Activated CD8-positive, alpha-beta memory T cell treated with anti-CD3 and anti-CD28 coated beads, Interleukin-2, amount 10 ng/mL, durations not matched to agents 7 days and 5 days (primary cell): ENCODE results near the gene LIMS1. TPM values are rescaled to one million over a fixed set of nuclear protein-coding genes. Genes with fewer than 3 reads are reported as not detected.

ENCODE experiments used
- ATAC-seq: fragments of 150-1000 bp; cut with Tn5 transposase; one replicate; pipeline ENCODE4 v1.10.0; 2021; ENCODE audit warnings: moderate library complexity
- CTCF ChIA-PET: fragments of 350-600 bp; sonication (Branson Sonifier 250); formaldehyde crosslinking; loops from one replicate; lab custom pipeline; 2021; ENCODE audit warnings: antibody characterized with exemption; lab: Charles Lee
- DNase-seq: peaks from one replicate; pipeline ENCODE4 v3.0.0-alpha.2; 2020
- H3K27ac Mint-ChIP-seq: one replicate; pipeline ENCODE4 v1.8.0; 2021; ENCODE audit warnings: mild to moderate bottlenecking, mixed read lengths
- H3K27me3 Mint-ChIP-seq: one replicate; pipeline ENCODE4 v1.8.0; 2021; ENCODE audit warnings: mixed read lengths
- H3K36me3 Mint-ChIP-seq: one replicate; pipeline ENCODE4 v1.8.0; 2021; ENCODE audit warnings: mild to moderate bottlenecking, mixed read lengths
- H3K4me1 Mint-ChIP-seq: one replicate; pipeline ENCODE4 v1.8.0; 2021; ENCODE audit warnings: mixed read lengths
- H3K4me3 Mint-ChIP-seq: one replicate; pipeline ENCODE4 v1.8.0; 2021; ENCODE audit warnings: mild to moderate bottlenecking, moderate library complexity, mixed read lengths
- H3K9me3 Mint-ChIP-seq: one replicate; pipeline ENCODE4 v1.8.0; 2022; ENCODE audit warnings: low read depth, mixed read lengths
- total RNA-seq, 2 experiments: library from RNA; stranded (reverse); gene quantifications; one replicate each; pipeline ENCODE4 v1.2.3, GENCODE V29; 2021

LIMS1 gene
- total RNA-seq, 2 experiments from 2014 or later = 57.2 to 58.2 TPM

GRCh38 chr2:108560241-108560811 lies 26.1 kb downstream of the LIMS1 start:
- no peak for DNase-seq
- H3K27ac Mint-ChIP-seq = no peak overlapping the region
- no peaks in the 10 kb centered on the region for H3K9me3 Mint-ChIP-seq
- H3K27me3 Mint-ChIP-seq = no peaks in the 10 kb centered on the region
- no peak for ATAC-seq
- H3K36me3 Mint-ChIP-seq = peaks cover 15% of the 10 kb centered on the region
- peaks cover 4% of the 10 kb centered on the region for H3K4me1 Mint-ChIP-seq
- no peak overlapping the region for H3K4me3 Mint-ChIP-seq
- CTCF ChIA-PET = interaction anchor here (1.2 kb wide), 1 partner anchor 43 kb away, joined by 3 read pairs; no protein-coding TSS in a partner anchor

- Mint-ChIP-seq H3K4me3 (no peak overlapping the region), H3K9me3 (no peaks in the 10 kb centered on the region), H3K27me3 (no peaks in the 10 kb centered on the region), H3K27ac (no peak overlapping the region), H3K36me3 (peaks cover 15% of the 10 kb centered on the region), H3K4me1 (peaks cover 10% of the 10 kb centered on the region)
- CTCF ChIA-PET = interaction anchor here (1.2 kb wide), 1 partner anchor 43 kb away, joined by 3 read pairs; no protein-coding TSS in a partner anchor
- DNase-seq (no peak), ATAC-seq (no peak)
Measured at GRCh38 chr2:108560895-108561530, 26.7 kb downstream of the LIMS1 start.

GRCh38 chr2:108562274-108562673 lies 28.0 kb downstream of the LIMS1 start:
- Mint-ChIP-seq H3K27me3 (no peaks in the 10 kb centered on the region), H3K4me1 (peaks cover 16% of the 10 kb centered on the region), H3K27ac (no peak overlapping the region), H3K36me3 (peaks cover 12% of the 10 kb centered on the region), H3K4me3 (no peak overlapping the region), H3K9me3 (no peaks in the 10 kb centered on the region)
- ATAC-seq (no peak), DNase-seq (no peak)
- CTCF ChIA-PET = interaction anchor here (0.7 kb wide), 1 partner anchor 74 kb away, joined by 3 read pairs; no protein-coding TSS in a partner anchor

- ATAC-seq (no peak), DNase-seq (no peak)
- CTCF ChIA-PET = no interaction called here
- peaks cover 12% of the 10 kb centered on the region for H3K36me3 Mint-ChIP-seq
- H3K9me3 Mint-ChIP-seq = no peaks in the 10 kb centered on the region
- peaks cover 16% of the 10 kb centered on the region for H3K4me1 Mint-ChIP-seq
- H3K27me3 Mint-ChIP-seq = no peaks in the 10 kb centered on the region
- H3K27ac Mint-ChIP-seq = no peak overlapping the region
- no peak overlapping the region for H3K4me3 Mint-ChIP-seq
Measured at GRCh38 chr2:108564510-108564909, 30.2 kb downstream of the LIMS1 start.

- Mint-ChIP-seq H3K27me3 (no peaks in the 10 kb centered on the region), H3K9me3 (no peaks in the 10 kb centered on the region), H3K27ac (peak overlapping the region; percentile 74), H3K36me3 (peaks cover 12% of the 10 kb centered on the region), H3K4me3 (peak overlapping the region; percentile 31), H3K4me1 (peaks cover 16% of the 10 kb centered on the region)
- peak; percentile 50 for DNase-seq
- CTCF ChIA-PET = interaction anchor here (0.9 kb wide), 1 partner anchor 17 kb away, joined by 4 read pairs; no protein-coding TSS in a partner anchor
- peak; percentile 67 for ATAC-seq
Measured at GRCh38 chr2:108565778-108566375, 31.6 kb downstream of the LIMS1 start.

GRCh38 chr2:108570416-108570815 lies 36.1 kb downstream of the LIMS1 start:
- DNase-seq (no peak), ATAC-seq (no peak)
- no peak overlapping the region for H3K4me3 Mint-ChIP-seq
- H3K4me1 Mint-ChIP-seq = peaks cover 21% of the 10 kb centered on the region
- CTCF ChIA-PET = interaction anchor here (2.4 kb wide), 1 partner anchor 14 kb away, joined by 8 read pairs; no protein-coding TSS in a partner anchor
- no peaks in the 10 kb centered on the region for H3K27me3 Mint-ChIP-seq
- H3K9me3 Mint-ChIP-seq = no peaks in the 10 kb centered on the region
- H3K27ac Mint-ChIP-seq = no peak overlapping the region
- H3K36me3 Mint-ChIP-seq = no peaks in the 10 kb centered on the region

GRCh38 chr2:108571286-108571685 lies 37.0 kb downstream of the LIMS1 start:
- H3K4me1 Mint-ChIP-seq = peaks cover 14% of the 10 kb centered on the region
- no peak for ATAC-seq
- H3K27me3 Mint-ChIP-seq = no peaks in the 10 kb centered on the region
- DNase-seq = no peak
- no peak overlapping the region for H3K4me3 Mint-ChIP-seq
- H3K9me3 Mint-ChIP-seq = no peaks in the 10 kb centered on the region
- no peak overlapping the region for H3K27ac Mint-ChIP-seq
- no peaks in the 10 kb centered on the region for H3K36me3 Mint-ChIP-seq
- CTCF ChIA-PET = interaction anchor here (0.9 to 2.4 kb wide), 2 partner anchors 13 to 20 kb away, joined by 3 to 8 read pairs; no protein-coding TSS in a partner anchor

- Mint-ChIP-seq H3K9me3 (no peaks in the 10 kb centered on the region), H3K4me3 (no peak overlapping the region), H3K27ac (no peak overlapping the region), H3K36me3 (no peaks in the 10 kb centered on the region), H3K4me1 (peaks cover 9% of the 10 kb centered on the region), H3K27me3 (no peaks in the 10 kb centered on the region)
- DNase-seq = no peak
- ATAC-seq = no peak
- CTCF ChIA-PET = interaction anchor here (2.2 kb wide), 1 partner anchor 11 kb away, joined by 14 read pairs; no protein-coding TSS in a partner anchor
Measured at GRCh38 chr2:108573061-108573460, 38.8 kb downstream of the LIMS1 start.

GRCh38 chr2:108574332-108574731 lies 40.1 kb downstream of the LIMS1 start:
- no peak for DNase-seq
- no peak overlapping the region for H3K27ac Mint-ChIP-seq
- no peak overlapping the region for H3K4me3 Mint-ChIP-seq
- peaks cover 9% of the 10 kb centered on the region for H3K4me1 Mint-ChIP-seq
- H3K9me3 Mint-ChIP-seq = no peaks in the 10 kb centered on the region
- CTCF ChIA-PET = interaction anchor here (0.7 to 2.2 kb wide), 3 partner anchors 10 to 37 kb away, joined by 3 to 14 read pairs (median 4); no protein-coding TSS in a partner anchor
- H3K36me3 Mint-ChIP-seq = no peaks in the 10 kb centered on the region
- H3K27me3 Mint-ChIP-seq = no peaks in the 10 kb centered on the region
- ATAC-seq = no peak

- no peak for ATAC-seq
- no peaks in the 10 kb centered on the region for H3K27me3 Mint-ChIP-seq
- no peak overlapping the region for H3K4me3 Mint-ChIP-seq
- CTCF ChIA-PET = interaction anchor here (0.7 to 2.2 kb wide), 3 partner anchors 9 to 36 kb away, joined by 3 to 14 read pairs (median 4); no protein-coding TSS in a partner anchor
- H3K27ac Mint-ChIP-seq = no peak overlapping the region
- H3K9me3 Mint-ChIP-seq = no peaks in the 10 kb centered on the region
- peaks cover 16% of the 10 kb centered on the region for H3K4me1 Mint-ChIP-seq
- DNase-seq = no peak
- H3K36me3 Mint-ChIP-seq = no peaks in the 10 kb centered on the region
Measured at GRCh38 chr2:108575132-108575966, 41.1 kb downstream of the LIMS1 start.

GRCh38 chr2:108577099-108577498 lies 42.8 kb downstream of the LIMS1 start:
- ATAC-seq (no peak), DNase-seq (no peak)
- Mint-ChIP-seq H3K36me3 (no peaks in the 10 kb centered on the region), H3K27me3 (no peaks in the 10 kb centered on the region), H3K9me3 (no peaks in the 10 kb centered on the region), H3K27ac (no peak overlapping the region), H3K4me1 (peaks cover 29% of the 10 kb centered on the region), H3K4me3 (no peak overlapping the region)
- CTCF ChIA-PET = no interaction called here

- H3K36me3 Mint-ChIP-seq = no peaks in the 10 kb centered on the region
- no peaks in the 10 kb centered on the region for H3K9me3 Mint-ChIP-seq
- ATAC-seq (no peak), DNase-seq (no peak)
- CTCF ChIA-PET = interaction anchor here (1.7 kb wide), 1 partner anchor 57 kb away, joined by 3 read pairs; no protein-coding TSS in a partner anchor
- no peaks in the 10 kb centered on the region for H3K27me3 Mint-ChIP-seq
- H3K27ac Mint-ChIP-seq = no peak overlapping the region
- peaks cover 37% of the 10 kb centered on the region for H3K4me1 Mint-ChIP-seq
- H3K4me3 Mint-ChIP-seq = no peak overlapping the region
Measured at GRCh38 chr2:108579623-108580022, 45.4 kb downstream of the LIMS1 start.

GRCh38 chr2:108580050-108580449 lies 45.8 kb downstream of the LIMS1 start:
- H3K27ac Mint-ChIP-seq = no peak overlapping the region

More at GRCh38 chr2:108580050-108580449, 45.8 kb downstream of the LIMS1 start:
- CTCF ChIA-PET = no interaction called here
- no peaks in the 10 kb centered on the region for H3K36me3 Mint-ChIP-seq
- ATAC-seq (no peak), DNase-seq (no peak)
- H3K9me3 Mint-ChIP-seq = no peaks in the 10 kb centered on the region
- H3K4me3 Mint-ChIP-seq = no peak overlapping the region
- no peaks in the 10 kb centered on the region for H3K27me3 Mint-ChIP-seq
- peaks cover 35% of the 10 kb centered on the region for H3K4me1 Mint-ChIP-seq
